Mammary epithelial cell (primary cell): ENCODE measurements around the gene KAZN.

Source experiments
- CTCF ChIP-seq, 2 donors: IDR thresholded peaks in 1 of 2; conservative IDR thresholded peaks in 1 of 2; 2 replicates each; pipeline ENCODE4 v1.5.1; 2011 to 2012; ENCODE audit warnings: inconsistent platforms in 2 of 2, low read length in 2 of 2, mild to moderate bottlenecking in 2 of 2, control low read depth in 1 of 2, low read depth in 1 of 2; ENCODE audit not compliant: insufficient read depth in 1 of 2; ENCODE audit errors: extremely low read depth in 1 of 2
- EZH2 ChIP-seq: IDR thresholded peaks from 2 replicates; pipeline ENCODE4 v1.6.1; 2012; ENCODE audit warnings: low read length, inconsistent platforms, borderline replicate concordance

GRCh38 chr1:15145327-15145726, 546.8 kb downstream of the KAZN start:
- TF ChIP-seq CTCF (conservative IDR thresholded peaks at IDR 0.05 in 1 of 2, IDR thresholded peaks at IDR 0.05 in 1 of 2; ENCODE audit: extremely low read depth in 1 of 2, insufficient read depth in 1 of 2, low read depth in 1 of 2, low read length in 2 of 2) (no peak), EZH2 (no peak)
